Fibroblast of skin of right quadriceps (primary cell): ENCODE measurements around the gene PAQR5.
"Not testable (repeated sequence)": the region's sequence is repeated elsewhere in the genome, so short reads cannot be mapped to it uniquely, and the experiment has no call there.

ENCODE experiments used
- DNase-seq: peaks from one replicate; pipeline ENCODE4 v3.0.0-alpha.2; 2013

The PAQR5 gene, protein sequence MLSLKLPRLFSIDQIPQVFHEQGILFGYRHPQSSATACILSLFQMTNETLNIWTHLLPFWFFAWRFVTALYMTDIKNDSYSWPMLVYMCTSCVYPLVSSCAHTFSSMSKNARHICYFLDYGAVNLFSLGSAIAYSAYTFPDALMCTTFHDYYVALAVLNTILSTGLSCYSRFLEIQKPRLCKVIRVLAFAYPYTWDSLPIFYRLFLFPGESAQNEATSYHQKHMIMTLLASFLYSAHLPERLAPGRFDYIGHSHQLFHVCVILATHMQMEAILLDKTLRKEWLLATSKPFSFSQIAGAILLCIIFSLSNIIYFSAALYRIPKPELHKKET

DNA sequence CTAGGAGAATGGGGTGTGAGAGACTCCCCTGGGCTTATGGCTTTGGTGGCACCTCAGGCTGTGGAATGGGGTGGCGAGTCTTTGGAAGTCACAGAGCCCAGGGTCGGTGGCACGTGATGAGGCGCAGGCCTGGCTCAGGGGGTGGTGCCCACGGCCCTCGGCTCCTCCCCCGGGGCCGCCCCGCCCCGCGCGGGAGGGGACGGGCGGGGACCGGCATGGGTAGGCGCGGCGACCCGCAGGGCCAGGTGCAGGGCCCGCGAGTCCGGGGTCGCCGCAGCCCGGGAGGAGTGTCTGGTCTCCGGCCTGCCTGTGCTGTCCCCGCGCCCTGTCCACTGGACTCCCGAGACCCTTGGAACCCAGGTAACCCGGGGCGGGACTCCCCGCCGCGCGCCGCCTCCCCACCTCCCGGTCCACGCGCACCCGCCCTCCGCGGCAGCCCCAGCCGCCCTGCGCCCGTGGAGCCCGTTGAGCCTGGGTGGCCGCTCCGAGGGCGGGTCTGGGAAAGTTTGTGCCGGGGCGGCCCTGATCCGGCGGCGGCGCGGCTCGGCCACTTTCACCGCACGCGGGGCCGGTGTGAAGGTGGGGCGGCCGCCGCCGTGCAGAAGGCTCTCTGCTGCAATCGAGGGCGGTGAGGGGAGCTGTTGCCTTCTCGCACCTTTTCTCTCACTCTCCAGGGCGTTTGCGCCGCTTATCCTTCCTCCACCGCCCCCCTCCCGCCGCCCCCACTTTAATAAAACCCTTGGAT is at the start of gene PAQR5:
Gene PAQR5 (plus strand): TSS at position 216 of the 745 bp plus-strand sequence. CDS start 61,169 bp downstream, outside the sequence.
- DNase-seq: no peak

DNA sequence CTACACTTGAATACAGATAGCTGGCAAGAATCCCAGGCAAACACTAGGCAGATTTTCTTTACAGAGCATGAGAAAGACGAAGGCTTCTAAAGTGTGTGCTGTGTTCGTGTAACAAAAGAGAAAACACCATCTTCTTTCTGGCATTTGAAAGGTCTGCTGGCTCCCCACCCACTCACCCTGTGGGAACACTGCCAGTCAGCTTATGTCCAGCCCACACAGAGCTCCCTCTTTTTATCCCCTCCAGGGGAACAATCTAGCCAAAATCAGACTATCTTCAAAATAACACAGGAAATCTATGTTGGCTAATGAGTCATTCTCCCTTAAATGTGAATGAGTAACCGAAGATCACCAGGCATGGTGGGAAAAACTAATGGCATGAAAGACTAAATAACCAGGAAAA is 45.6 kb upstream of the PAQR5 start:
- peak; percentile 87 for DNase-seq

DNA sequence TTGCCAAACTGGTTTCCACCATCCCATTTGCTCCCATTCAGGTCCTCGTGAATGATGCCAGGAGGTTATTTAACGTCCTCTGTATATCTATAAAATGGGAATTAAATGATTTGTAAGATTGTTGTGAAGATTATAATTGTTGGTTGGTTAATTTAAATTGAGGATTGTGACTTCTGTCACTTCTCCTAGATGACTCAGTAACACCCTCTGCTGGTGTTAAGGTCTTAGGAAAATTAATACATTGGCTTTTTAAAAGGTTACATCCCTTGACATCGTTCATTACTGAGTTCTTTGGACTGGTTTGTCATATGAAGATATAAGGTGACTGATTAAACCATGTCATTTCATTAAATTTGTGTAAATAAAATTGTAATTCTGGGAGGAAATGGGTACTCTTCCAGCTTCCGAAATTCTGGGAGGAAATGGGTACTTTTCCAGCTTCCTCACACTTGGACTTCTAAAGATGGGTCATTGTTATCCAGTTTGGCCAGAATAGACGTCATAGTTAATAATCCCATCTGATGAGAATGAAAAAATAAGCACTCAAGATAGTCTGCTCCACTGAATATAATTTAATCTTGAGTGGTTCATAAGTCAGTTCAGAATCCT is 33.3 kb upstream of the PAQR5 start:
- peak; percentile 28 for DNase-seq

DNA sequence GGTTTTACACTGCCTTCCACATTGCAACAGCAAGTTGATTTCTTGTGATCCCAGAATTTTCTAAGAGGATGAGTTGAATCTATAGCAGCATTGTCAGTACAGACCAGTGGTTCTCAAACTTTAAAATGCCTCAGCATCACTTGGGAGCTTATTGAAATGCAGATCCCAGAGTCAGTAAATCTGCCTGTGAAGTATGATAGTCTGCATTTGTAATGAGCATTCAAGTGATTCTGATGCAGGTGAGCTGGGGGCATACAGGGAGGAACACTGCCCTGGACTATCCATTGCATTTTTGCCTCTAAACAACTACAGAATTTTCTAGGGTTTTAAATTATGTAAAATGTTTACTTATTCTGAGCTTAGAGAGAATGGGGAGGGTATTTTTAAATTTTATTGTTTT is 27.5 kb upstream of the PAQR5 start:
- no peak for DNase-seq

DNA sequence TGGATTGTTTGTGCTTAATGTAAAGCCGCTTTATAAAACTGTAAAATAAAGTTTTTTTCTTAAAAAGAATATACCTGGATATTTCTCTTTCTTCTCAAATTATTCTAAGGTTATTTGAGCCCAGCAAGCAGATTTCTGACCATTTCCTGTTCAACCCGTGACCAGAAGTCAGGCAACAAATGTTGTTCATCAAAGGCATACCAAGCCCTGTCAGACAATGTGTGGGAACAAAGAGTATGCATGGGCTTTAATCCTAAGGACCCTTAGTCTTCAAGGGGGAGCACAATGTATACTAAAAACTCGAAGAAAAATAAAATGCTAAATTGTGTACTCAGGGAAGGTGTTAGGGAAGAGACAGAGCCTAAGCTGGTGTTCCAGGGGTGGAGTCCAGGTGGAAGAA is 26.6 kb upstream of the PAQR5 start:
- no peak for DNase-seq

DNA sequence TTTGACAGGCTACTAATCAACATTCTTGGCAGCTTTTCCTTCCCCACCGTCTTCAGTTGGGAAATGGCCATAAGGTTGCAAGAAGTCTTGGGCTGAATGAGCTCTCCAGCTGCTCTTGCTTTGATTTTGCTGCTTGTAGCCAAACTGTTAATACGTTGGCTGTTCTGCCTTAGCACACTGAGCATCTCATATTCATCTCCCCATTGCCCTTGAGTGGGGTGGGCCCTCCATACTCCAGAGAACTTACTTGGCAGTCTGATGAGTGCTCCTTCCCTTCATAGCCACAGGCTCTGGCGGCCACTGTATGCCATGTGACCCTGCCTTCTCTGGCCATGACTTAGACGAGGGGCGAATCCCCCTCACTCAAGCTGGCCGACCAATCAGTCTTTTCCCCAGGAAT is 25.8 kb upstream of the PAQR5 start:
- DNase-seq: no peak

DNA sequence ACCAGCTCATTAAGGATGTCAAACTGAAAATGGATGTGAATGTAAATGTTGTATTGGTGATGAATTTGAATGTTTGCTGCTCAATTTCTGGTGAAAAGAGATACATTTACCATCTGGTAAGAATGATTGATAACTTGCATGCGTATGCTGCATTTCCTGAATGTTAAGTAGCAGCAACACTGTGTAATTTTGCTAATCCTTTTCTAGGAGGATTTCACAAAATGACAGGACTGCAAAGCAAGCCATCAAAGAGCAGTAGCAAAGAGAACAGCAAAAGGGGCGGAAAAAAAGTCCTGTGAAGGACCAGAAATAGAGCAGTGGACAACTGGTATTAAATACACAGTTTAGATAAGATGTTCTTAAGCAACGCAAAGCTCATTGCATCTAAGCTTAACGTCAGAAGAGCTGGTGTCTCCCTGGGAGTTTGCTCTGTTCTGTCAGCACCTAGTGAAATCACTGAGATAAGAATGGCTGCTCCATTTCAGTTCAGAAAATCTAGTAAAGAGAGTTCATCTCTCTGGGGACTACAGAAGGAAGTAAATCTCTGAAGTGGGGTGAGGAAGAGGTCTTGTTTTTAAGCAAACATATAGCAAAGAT is 23.5 kb upstream of the PAQR5 start:
- no peak for DNase-seq

DNA sequence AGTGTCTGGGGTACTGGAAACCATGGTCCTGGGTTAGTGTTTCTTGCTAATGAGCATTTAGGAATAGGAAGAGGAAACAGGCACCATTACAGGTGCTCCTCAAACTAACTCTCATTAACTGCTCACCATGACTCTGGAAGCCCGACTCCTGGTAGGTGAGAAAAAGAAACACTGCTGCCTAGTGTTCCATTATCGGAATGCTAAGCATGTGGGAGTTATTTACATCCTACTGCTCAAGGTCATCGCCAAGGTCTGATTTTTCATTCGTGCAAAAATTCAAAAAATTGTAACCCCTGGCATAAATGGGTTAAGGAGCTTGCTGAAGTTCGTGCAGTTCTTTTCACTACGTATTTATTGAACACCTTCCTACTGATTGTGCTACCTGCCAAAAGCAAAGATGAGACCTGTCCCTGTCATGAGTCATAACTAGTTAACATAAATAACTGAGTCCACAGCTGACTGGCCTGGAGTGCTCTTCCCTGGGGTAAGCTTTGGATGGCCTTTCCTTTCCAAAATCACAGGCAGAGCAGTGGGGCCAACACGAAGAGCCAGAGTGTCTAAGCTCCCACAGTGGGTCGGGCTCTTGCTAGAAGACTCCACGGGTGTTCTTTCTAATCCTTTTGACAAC is 22.7 kb upstream of the PAQR5 start:
- DNase-seq: no peak

DNA sequence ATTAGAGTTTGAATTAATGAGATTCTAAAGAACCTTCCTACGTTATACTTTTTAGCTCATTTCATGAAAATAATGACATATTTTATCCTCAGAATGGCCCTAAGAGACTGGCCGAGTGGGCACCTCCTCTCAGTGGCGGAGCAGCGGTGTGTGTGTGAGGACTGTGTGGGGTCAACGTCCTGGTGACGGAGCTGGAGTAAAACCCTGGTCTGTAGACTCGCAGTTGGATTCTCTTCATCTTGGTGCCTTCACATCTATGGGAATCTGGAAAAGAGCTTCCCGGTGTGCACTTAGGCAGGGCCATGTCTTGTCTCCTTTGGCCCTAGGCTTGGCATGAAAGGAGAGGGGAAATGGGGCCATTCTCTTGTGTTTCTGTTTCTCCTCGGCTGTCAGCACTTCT is 21.4 kb upstream of the PAQR5 start:
- DNase-seq: no peak

DNA sequence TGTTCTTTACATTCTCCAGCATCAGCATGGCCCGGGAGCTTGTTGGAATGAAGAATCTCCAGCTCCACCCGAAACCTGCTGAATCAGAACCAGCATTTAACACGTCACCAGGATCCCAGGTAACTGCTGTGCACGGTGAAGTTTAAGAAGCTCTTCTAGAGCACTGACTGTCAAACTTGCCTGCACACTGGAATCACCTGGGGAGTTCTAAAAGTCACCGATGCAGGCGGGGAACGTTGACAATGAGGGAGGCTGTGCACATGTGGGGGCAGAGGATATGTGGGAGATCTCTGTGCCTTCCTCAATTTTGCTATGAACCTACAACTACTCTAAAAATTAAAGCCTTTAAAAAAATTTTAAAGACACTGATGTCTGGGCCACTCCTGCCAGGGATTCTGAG is 19.1 kb upstream of the PAQR5 start:
- no peak for DNase-seq

DNA sequence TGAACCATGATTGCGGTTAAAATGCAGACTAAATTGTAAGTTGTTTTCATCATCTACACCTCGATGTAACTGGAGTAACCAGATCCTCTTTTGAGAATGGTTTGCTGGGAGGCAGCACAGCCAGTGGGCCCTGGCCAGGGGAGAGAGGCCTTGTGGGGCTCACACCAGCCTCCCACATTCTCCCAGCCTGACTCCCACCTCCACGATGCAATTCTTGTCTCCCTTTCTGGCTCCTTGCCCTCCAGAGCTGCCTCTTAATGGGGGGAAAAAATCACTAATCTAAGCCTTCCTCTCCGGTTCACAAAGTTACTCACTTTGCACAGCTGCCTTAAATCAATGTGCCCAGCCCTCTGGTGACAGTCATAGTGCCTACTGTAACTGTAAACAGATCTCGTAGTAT is 17.9 kb upstream of the PAQR5 start:
- peak; percentile 40 for DNase-seq

DNA sequence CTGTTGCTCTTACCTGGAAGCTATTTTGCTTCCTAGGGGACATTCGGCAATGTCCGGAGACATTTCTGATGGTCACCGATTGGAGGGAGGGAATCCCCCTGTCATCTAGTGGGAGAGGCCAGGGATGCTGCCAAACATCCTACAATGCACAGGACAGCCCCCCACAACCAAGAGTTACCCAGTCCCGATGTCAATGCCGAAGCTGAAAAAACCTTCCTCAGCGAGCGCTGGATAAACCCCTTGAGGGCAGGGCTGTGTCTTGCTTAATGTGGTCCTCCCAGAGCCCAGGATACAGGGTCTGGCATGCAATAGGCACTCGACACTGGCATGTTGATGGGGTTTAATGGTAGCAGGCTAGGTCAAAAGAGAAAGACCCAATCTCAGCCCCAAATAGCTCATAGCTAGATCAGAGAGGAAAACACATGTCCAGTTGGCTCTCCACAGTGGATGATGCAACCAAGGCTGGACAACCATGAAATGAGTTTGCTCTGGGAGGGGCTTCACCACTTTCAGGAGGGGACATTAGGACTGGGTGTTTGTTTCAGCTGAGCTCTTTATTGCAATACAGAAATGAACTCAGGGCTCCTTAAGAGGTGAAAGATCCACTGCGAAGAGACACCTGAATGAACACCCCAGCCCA is 16.5 kb upstream of the PAQR5 start:
- no peak for DNase-seq

DNA sequence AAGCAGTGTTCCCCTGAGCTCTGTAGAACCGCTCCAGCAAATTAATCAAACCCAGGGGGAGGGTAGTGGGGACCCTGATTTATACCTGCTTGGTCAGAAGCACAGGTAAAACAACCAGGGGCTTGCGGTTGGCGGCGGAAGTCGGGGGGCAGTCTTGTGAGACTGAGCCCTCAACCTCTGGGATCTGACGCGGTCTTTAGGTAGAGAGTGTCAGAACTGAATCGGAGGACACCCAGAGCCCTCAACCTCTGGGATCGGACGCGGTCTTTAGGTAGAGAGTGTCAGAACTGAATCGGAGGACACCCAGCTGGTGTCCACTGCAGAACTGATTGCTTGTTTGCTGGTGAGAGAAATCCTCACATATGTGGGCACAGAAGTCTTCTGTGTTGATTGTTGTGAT is 12.9 kb upstream of the PAQR5 start:
- DNase-seq: no peak

DNA sequence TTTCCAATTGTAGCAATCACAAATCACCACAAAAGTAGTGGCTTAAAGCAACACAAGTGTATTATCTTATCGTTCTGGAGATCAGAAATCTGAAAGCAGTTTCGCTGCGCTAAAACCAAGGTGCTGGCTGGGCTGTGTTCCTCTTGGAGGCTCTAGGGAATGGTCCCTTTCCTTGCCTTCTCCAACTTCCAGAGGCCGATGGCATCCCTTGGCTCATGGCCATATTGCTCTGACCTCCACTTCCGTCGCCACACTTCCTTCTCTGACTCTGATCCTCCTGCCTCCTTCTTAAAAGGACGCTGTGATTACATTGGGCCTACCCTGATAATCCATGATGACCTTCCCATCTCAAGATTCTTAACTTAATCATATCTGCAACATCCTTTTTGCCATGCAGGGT is 10.7 kb upstream of the PAQR5 start:
- no peak for DNase-seq

DNA sequence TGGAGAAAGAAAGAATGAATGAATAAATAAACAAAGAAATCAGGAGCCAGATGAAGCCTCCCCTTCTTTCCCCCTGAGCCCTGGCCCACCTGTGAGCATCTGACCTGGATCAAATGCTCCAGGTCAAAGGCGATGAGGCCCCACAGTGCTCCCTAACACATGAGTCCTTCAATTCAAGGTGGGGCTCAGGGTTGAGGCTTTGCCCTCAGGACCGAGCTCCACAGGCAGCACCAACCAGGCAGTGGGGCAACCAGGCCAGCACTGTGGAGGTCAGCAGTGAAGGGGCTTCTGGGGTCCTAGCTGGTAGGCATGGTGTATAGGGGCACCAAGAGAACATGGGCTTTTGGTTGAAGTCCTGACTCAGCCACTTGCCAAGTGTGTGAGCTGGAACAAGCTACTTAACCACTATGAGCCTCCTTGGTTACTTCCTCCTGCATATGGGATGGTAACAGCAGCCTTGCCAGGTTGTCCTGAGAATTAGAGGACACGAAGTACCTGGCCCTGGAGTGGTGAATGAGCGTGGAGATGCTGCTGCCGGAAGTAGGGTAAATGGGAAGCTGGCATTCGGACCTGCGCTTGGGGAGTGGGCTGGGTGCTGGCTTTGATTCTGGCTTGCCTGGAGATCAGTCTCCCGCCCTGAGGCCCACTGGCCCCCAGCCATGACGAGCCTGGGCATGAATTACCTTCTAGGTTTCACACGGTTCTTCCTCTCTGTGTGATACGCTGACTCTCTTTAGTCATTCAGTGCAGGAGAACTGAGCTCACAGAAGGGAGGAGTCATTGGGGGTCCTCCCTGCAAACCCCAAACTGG is 10.0 kb upstream of the PAQR5 start:
- no peak for DNase-seq

DNA sequence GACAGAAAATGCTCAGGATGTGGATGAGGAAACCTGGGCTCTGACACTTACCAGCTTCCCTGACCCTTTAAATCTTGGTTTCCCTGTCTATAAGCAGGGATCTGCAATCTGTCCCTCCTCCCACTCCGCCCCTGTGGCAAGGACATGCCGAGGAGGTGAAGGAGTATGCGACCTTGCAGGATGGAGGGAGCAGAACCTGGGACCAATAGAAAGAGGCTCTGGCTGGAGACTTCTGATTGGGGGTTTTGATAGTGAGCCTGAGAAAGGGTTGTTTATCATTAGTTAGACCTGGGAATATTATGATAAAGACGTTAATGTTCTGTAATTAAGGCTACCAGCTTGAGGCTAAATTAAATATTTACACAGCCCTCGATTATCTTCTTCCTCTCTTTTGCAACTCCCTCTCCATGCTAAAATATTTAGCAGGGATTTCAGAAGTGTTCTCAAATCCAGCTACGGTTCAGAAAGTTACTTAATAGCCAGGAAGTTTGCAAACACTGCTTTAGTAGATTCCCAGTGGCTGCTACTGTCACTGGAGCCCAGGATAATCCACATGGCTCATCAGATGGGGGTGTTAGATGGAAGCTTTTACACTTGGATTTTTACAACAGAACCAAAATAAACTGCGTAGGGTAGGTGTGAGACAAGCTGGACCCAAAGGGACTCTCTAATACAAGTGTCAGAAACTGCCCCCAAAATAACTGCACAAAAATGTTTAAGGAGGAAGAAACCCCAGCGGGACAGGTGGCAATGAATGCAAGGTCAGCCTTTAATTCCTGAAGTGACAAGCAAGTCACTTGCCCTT is 9.2 kb upstream of the PAQR5 start:
- DNase-seq: no peak

DNA sequence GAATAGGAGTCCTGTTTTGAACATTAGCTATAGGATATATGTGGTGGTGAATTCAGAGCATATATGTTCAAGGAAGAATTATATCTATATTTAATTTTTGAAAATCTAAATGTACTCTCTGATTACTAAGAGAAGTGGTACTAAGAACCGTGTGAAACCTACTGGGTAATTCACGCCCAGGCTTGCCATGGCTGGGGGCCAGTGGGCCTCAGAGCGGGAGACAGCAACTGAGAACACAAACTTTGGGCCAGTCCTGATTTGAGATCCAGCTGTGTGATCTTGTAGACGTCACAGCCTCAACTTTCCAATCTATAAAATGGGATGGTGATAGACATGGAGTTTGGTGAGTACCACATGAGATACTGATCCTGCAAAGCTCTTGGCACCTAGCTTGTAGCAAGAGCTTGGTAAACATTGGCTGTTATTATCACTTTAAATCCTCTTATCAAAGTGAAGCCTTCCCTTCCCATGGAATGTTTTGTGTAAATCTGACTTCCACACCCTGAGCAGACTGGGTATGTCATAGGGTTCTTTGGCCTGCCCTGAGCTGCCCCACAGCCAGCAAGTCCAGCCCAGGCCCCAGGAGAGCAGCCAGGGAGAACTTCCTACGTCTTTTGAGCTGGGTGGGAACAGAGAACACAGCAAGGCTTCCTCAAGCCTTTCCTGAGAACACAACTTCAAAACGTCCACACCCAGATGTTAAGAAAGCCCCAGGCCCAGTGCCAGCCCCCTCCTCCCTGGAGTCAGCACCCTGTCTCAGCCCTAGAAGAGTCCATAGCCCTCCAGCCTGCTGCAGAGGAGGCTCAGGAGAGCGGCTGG is 8.2 kb upstream of the PAQR5 start:
- DNase-seq: no peak

DNA sequence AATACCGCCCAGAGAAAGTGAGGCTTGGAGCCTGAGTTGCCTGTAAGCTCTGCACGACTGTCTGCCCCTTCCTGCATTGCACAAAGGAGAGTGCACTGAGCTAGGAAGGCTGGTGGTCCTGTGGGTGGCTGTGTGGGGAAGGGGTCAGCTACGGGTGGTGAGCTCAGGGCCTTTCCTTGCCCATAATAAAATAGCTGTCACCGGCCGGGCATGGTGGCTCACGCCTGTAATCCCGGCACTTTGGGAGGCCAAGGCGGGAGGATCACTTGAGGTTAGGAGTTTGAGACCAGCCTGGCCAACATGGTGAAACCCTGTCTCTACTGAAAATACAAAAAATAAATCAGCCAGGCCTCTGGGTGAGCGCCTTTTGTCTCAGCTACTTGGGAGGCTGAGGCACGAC is 7.1 kb upstream of the PAQR5 start:
- DNase-seq: not testable (repeated sequence)

DNA sequence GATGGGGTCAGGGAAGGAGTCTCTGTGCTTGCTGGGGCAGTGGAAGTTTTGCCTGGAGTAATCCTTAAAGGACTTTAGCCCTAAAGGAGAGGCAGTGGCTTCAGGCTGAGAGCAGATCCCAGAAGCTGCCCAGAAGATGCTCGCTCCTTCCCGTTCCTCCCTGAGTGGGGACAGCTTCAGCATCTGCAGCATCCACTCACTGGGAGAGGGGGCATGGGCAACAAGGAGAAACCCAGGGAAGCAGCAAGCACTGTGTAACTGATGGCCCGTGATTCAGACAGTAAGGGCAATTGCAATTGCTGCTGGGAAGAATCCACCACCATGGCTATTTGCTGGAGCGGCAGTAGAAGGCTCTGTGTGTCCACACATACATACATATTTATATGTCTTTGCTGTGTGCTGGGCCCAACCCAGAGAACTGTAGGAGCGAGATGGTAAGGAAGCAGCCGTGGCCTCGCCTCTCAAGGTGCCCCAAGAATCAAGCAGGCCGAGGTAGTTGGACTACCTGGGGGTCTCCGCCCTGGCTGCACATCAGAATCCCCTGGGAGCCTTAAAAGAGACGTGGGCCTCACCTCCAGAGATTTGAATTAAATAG is 5.8 kb upstream of the PAQR5 start:
- DNase-seq: no peak
